Endothelial cell (in vitro differentiated cells): Measurements from ENCODE around the gene EMC9. TPM values are rescaled to one million over a fixed set of nuclear protein-coding genes. Genes with fewer than 3 reads are reported as not detected.

Experiments used
- DNase-seq: peaks from one replicate; pipeline ENCODE4 v3.0.0; 2021; ENCODE audit warnings: low spot score
- H3K27ac Mint-ChIP-seq: one replicate; pipeline ENCODE4 v1.8.0; 2021; ENCODE audit warnings: mixed read lengths, inconsistent platforms; ENCODE audit not compliant: unreplicated experiment
- H3K27me3 Mint-ChIP-seq: one replicate; pipeline ENCODE4 v1.8.0; 2021; ENCODE audit warnings: mild to moderate bottlenecking, moderate library complexity, mixed read lengths, inconsistent platforms; ENCODE audit not compliant: unreplicated experiment
- H3K36me3 Mint-ChIP-seq: one replicate; pipeline ENCODE4 v1.8.0; 2021; ENCODE audit warnings: mild to moderate bottlenecking, low read depth, mixed read lengths, inconsistent platforms; ENCODE audit not compliant: unreplicated experiment
- H3K4me1 Mint-ChIP-seq: one replicate; pipeline ENCODE4 v1.8.0; 2021; ENCODE audit warnings: mild to moderate bottlenecking, mixed read lengths, inconsistent platforms; ENCODE audit not compliant: unreplicated experiment
- H3K4me3 Mint-ChIP-seq: one replicate; pipeline ENCODE4 v1.8.0; 2021; ENCODE audit warnings: mild to moderate bottlenecking, mixed read lengths, inconsistent platforms; ENCODE audit not compliant: unreplicated experiment
- H3K9me3 Mint-ChIP-seq: one replicate; pipeline ENCODE4 v1.8.0; 2021; ENCODE audit warnings: mixed read lengths, inconsistent platforms; ENCODE audit not compliant: unreplicated experiment
- total RNA-seq: library from RNA; stranded (reverse); fragmentation: NEBNext Ultra II Directional; extraction: Animal tissue kit (Norgen Biotek cat#: 25700); gene quantifications from one replicate; pipeline ENCODE4 v1.2.1, GENCODE V29; 2021; ENCODE audit not compliant: unreplicated experiment
- TF ChIP-seq, protein P1 (sequence below): fragments of 200-600 bp; sonication (generic); IDR thresholded peaks from one replicate; pipeline ENCODE4 v1.5.0; 2021; ENCODE audit warnings: antibody characterized with exemption; ENCODE audit not compliant: unreplicated experiment

EMC9 gene
- total RNA-seq, 1 donor from 2014 or later: 16.7 TPM

DNA sequence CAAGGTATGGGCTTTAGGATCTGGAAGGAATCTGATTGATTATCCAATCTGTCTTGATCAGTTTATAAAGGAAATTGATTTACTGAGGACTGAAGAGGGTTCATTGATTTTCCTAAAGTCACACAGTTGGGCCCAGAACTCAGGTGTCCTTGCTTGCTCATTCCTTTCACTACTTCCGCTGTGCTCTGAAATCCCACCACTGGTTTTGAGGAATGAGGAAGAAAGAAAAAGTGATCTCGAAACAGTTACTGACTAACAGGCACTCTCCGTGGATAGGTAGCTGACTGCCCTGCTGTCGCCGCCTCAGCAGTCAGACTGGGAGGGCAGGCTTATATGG, 11.0 kb downstream of the EMC9 start, which contains the start of gene FITM1:
FITM1 (plus strand) TSS at position 280 of the 337 bp plus-strand sequence. CDS start 905 bp downstream, outside the sequence.
- Mint-ChIP-seq H3K27me3 (peaks cover 9% of the 10 kb centered on the region), H3K9me3 (no peaks in the 10 kb centered on the region), H3K4me3 (no peak within 1 kb of the TSS), H3K27ac (no peak within 1 kb of the TSS), H3K4me1 (peaks cover 23% of the 10 kb centered on the region), H3K36me3 (peaks cover 4% of the 10 kb centered on the region)
- no peak for DNase-seq
- TF ChIP-seq, protein P1, sequence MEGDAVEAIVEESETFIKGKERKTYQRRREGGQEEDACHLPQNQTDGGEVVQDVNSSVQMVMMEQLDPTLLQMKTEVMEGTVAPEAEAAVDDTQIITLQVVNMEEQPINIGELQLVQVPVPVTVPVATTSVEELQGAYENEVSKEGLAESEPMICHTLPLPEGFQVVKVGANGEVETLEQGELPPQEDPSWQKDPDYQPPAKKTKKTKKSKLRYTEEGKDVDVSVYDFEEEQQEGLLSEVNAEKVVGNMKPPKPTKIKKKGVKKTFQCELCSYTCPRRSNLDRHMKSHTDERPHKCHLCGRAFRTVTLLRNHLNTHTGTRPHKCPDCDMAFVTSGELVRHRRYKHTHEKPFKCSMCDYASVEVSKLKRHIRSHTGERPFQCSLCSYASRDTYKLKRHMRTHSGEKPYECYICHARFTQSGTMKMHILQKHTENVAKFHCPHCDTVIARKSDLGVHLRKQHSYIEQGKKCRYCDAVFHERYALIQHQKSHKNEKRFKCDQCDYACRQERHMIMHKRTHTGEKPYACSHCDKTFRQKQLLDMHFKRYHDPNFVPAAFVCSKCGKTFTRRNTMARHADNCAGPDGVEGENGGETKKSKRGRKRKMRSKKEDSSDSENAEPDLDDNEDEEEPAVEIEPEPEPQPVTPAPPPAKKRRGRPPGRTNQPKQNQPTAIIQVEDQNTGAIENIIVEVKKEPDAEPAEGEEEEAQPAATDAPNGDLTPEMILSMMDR: no peak

DNA sequence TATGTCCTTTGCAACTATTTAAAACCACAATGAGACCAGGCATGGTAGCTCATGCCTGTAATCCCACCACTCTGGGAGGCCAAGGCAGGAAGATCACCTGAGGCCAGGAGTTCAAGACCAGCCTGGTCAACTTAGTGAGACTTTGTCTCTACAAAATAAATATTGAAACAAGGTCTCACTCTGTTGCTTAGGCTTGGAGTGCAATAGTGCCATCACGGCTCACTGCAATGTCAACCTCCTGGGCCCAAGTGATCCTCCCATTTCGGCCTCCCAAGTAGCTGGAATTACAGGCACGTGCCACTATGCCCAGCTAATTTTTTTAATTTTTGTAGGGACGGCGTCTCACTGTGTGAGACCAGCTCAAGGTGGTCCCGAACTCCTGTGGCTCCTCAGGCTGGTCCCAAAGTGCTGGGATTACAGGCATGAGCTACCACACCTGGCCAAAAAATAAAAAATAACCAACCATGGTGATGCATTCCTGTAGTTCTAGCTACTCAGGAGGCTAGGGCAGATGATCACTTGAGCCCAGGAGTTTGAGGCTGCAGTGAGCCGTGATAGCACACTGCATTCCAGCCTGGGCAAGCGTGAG, 11.9 kb downstream of the EMC9 start:
- DNase-seq: no peak
- Mint-ChIP-seq H3K9me3 (no peaks in the 10 kb centered on the region), H3K27me3 (peaks cover 5% of the 10 kb centered on the region), H3K4me1 (peaks cover 19% of the 10 kb centered on the region), H3K36me3 (no peaks in the 10 kb centered on the region), H3K27ac (no peak overlapping the region), H3K4me3 (no peak overlapping the region)
- TF ChIP-seq, protein P1: no peak

DNA sequence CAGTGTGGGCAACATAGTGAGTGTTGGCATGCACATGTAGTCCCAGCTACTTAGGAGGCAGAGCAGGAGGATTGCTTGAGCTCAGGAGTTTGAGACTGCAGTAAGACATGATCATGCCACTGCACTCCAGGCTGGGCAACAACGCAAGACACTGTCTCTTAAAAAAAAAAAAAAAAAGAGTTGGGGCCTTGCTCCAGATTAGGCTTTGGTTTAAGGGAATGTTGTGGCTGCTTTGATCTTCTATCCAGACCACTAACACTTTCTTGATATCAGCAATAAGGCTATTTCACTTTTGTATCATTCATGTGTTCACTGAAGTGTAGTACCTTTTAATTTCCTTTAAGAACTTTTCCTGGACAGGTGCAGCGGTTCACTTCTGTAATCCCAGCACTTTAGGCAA, 13.7 kb downstream of the EMC9 start:
- Mint-ChIP-seq H3K27ac (no peak overlapping the region), H3K27me3 (peaks cover 2% of the 10 kb centered on the region), H3K36me3 (peaks cover 11% of the 10 kb centered on the region), H3K9me3 (no peaks in the 10 kb centered on the region), H3K4me3 (no peak overlapping the region), H3K4me1 (peaks cover 15% of the 10 kb centered on the region)
- TF ChIP-seq, protein P1: no peak
- no peak for DNase-seq

DNA sequence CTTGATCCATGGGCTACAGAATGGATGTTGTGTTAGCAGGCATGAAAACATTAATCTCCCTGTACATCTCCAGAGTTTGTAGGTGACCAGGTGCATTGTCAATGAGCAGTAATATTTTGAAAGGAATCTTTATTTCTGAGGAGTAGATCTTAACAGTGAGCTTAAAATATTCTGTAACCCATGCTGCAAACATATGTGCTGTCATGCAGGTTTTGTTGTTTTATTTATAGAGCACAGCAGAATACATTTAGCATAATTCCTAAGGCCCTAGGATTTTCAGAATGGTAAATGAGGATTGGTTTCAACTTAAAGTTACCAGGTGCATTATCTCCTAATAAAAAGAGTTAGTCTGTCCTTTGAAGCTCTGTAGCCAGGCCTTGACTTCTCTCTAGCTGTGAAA, 14.5 kb downstream of the EMC9 start:
- Mint-ChIP-seq H3K36me3 (peaks cover 14% of the 10 kb centered on the region), H3K27ac (no peak overlapping the region), H3K4me1 (peaks cover 9% of the 10 kb centered on the region), H3K9me3 (no peaks in the 10 kb centered on the region), H3K27me3 (peaks cover 1% of the 10 kb centered on the region), H3K4me3 (no peak overlapping the region)
- TF ChIP-seq, protein P1: no peak
- DNase-seq: no peak
